Small intestine (tissue), 7 donors: ENCODE measurements around the gene MAPK10. TPM values are rescaled to one million over a fixed set of nuclear protein-coding genes. Genes with fewer than 3 reads are reported as not detected.
"Not testable (repeated sequence)": the region's sequence is repeated elsewhere in the genome, so short reads cannot be mapped to it uniquely, and the experiment has no call there.

ENCODE experiments used
- DNase-seq, 2 donors: peaks; one replicate each; pipeline versions ENCODE4 v3.0.0 to v3.0.0-alpha.2; 2013
- FAIRE-seq: peaks from 2 replicates; lab custom pipeline; 2012; peaks lifted over from hg19 to GRCh38; lab: Jason Lieb, UNC
- H3K27ac ChIP-seq, 3 donors: one replicate each; pipeline ENCODE4 v1.5.1; 2013; ENCODE audit warnings: low read length in 2 of 3, mild to moderate bottlenecking in 2 of 3, control low read depth in 1 of 3, inconsistent platforms in 1 of 3, low read depth in 1 of 3, moderate library complexity in 1 of 3
- H3K27me3 ChIP-seq, 3 donors: one replicate each; pipeline ENCODE4 v1.6.1; 2013; ENCODE audit warnings: low read length in 3 of 3, inconsistent platforms in 1 of 3; ENCODE audit not compliant: control insufficient read depth in 3 of 3, insufficient read depth in 3 of 3
- H3K36me3 ChIP-seq, 3 donors: one replicate each; pipeline ENCODE4 v1.6.1; 2013; ENCODE audit warnings: low read length in 3 of 3, inconsistent platforms in 1 of 3, low read depth in 1 of 3, mild to moderate bottlenecking in 1 of 3, moderate library complexity in 1 of 3; ENCODE audit not compliant: control insufficient read depth in 3 of 3, insufficient read depth in 2 of 3
- H3K4me1 ChIP-seq, 3 donors: one replicate each; pipeline ENCODE4 v1.6.1; 2013; ENCODE audit warnings: low read length in 2 of 3, inconsistent platforms in 1 of 3, low read depth in 1 of 3, mild to moderate bottlenecking in 1 of 3, moderate library complexity in 1 of 3; ENCODE audit not compliant: control insufficient read depth in 3 of 3, insufficient read depth in 2 of 3
- H3K4me3 ChIP-seq, 3 donors: one replicate each; pipeline ENCODE4 v1.5.1; 2013; ENCODE audit warnings: low read length in 3 of 3, control low read depth in 1 of 3, inconsistent platforms in 1 of 3, low read depth in 1 of 3, mild to moderate bottlenecking in 1 of 3, moderate library complexity in 1 of 3
- H3K9me3 ChIP-seq, 2 donors: one replicate each; pipeline ENCODE4 v1.6.1; 2013; ENCODE audit warnings: low read depth in 1 of 2, low read length in 1 of 2; ENCODE audit not compliant: control insufficient read depth in 2 of 2, insufficient read depth in 1 of 2
- whole genome bisulfite sequencing, 3 donors: extraction: QIAGEN DNeasy Blood & Tissue Kit; methylation state at CpG; one replicate each; pipeline ENCODE4 v1.1.7; 2013; 5-methylcytosine and 5-hydroxymethylcytosine counted together
- polyA plus RNA-seq, 4 donors: library from polyadenylated mRNA; stranded (reverse) in 3 of 4; unstranded in 1 of 4; fragments of 200-250 nt in 3 of 4; fragments of 120-200 nt in 1 of 4; gene quantifications; one replicate each; pipeline versions ENCODE4 v1.2.1 to v1.2.3, GENCODE V29; 2013
- donor health status: healthy with polysubstance abuse.
- donor health status: control.
- donor health status: control.
- donor health status: Bipolar disorder and iron deficiency.
- donor health status: healthy.

The MAPK10 gene
- polyA plus RNA-seq, 4 donors: 0.22 to 8.9 (median 5.0) TPM

GRCh38 chr4:86334020-86334750 lies 25.7 kb downstream of the MAPK10 start:
- no peaks in the 10 kb centered on the region for H3K27me3 ChIP-seq
- H3K4me1 ChIP-seq: no peaks in the 10 kb centered on the region
- no peak for FAIRE-seq
- H3K4me3 ChIP-seq: no peak overlapping the region
- no peak overlapping the region for H3K27ac ChIP-seq
- H3K9me3 ChIP-seq: no peaks in the 10 kb centered on the region
- WGBS, 3 donors: 41 to 54% (median 50%) methylated on average over 2 of the region's 2 CpGs
- no peak for DNase-seq
- no peaks in the 10 kb centered on the region for H3K36me3 ChIP-seq

DNA sequence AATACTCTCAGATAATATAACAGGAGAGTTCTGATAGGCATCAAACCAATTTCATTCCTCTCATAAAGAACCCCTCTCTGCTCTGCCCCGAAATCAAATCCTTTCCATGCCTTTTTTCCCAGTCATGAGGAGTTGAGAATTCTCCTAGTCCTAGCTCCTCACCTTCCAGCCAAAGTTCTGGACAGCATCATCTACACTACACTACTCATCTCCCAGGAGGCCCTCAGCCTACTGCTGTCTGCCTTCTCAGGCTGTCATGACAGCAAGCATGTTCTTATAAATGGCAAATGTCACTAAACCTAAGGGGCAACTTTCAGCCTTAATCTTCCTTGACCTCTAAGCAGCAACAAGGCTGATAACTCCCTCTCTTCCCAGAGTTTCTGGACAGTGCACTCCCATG lies 26.6 kb downstream of the MAPK10 start:
- 0 to 86% (median 4%) methylated on average over 1 of the region's 1 CpG for WGBS, 3 donors
- no peaks in the 10 kb centered on the region for H3K27me3 ChIP-seq
- DNase-seq (no peak), FAIRE-seq (no peak)
- no peaks in the 10 kb centered on the region for H3K9me3 ChIP-seq
- no peaks in the 10 kb centered on the region for H3K4me1 ChIP-seq
- H3K36me3 ChIP-seq: no peaks in the 10 kb centered on the region
- H3K27ac ChIP-seq: no peak overlapping the region
- no peak overlapping the region for H3K4me3 ChIP-seq

DNA sequence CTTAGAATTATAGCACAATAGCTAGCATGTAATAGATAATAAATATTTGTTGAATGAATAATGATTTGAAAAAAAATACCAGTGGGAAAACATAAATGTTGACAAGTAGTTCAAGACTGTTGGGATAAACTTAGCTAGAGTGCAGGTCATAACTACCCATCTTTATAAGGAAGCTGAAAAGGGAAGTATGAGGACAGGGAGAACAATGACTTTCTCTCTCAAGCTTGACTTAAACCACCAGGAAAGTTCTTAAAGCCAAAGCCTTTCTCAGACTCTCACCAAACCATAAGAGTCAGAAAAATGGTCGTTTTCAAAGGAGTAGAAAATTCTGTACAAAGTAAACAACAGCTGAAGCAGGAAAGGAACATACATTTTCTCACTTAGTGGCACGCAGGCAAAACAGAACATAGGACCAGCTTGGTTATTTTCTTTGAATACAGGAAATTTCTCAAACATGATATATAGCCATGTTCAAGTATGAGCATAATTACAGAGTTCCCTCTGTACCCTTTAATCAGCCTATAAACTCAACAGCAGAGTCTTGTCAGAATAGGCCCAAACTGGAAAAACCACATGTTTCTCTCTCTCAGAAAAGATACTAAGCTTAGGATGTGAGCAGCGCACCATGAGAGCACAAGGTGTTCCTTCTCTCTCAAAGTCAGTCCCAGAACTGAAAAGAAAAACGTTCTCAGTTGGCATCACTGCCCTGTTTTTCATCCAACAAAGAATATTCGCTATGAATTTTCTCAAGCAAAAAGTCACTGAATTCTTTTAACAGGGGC lies 28.7 kb downstream of the MAPK10 start:
- WGBS, 3 donors: 46 to 48% (median 47%) methylated on average over 5 of the region's 5 CpGs
- Histone ChIP-seq H3K36me3 (no peaks in the 10 kb centered on the region), H3K4me3 (no peak overlapping the region), H3K27me3 (no peaks in the 10 kb centered on the region), H3K27ac (no peak overlapping the region), H3K4me1 (no peaks in the 10 kb centered on the region), H3K9me3 (no peaks in the 10 kb centered on the region)
- FAIRE-seq (no peak), DNase-seq (no peak)

DNA sequence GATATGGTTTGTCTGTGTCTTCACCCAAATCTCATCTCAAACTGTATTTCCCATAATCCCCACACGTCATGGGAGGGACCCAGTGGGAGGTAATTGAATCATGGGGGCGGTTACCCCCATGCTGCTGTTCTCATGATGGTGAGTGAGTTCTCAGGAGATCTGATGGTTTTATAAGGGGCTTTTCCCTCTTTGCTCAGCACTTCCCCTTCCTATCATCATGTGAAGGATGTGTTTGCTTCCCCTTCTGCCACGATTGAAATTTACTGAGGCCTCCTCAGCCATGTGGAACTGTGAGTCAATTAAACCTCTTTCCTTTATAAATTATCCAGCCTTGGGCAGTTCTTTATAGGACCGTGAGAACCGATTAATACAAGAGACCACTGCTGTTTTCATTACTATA lies 29.4 kb downstream of the MAPK10 start:
- not testable (repeated sequence) for H3K27me3 ChIP-seq, H3K4me3 ChIP-seq, H3K36me3 ChIP-seq, H3K4me1 ChIP-seq, FAIRE-seq, H3K9me3 ChIP-seq, H3K27ac ChIP-seq, DNase-seq
- WGBS, 3 donors: 63 to 72% (median 64%) methylated on average over 5 of the region's 5 CpGs

GRCh38 chr4:86329431-86329830 lies 30.4 kb downstream of the MAPK10 start:
- H3K36me3 ChIP-seq: no peaks in the 10 kb centered on the region
- H3K9me3 ChIP-seq: no peaks in the 10 kb centered on the region
- WGBS, 3 donors: 65 to 82% (median 72%) methylated on average over 3 of the region's 3 CpGs
- FAIRE-seq: no peak
- no peak overlapping the region for H3K27ac ChIP-seq
- H3K4me3 ChIP-seq: no peak overlapping the region
- no peaks in the 10 kb centered on the region for H3K27me3 ChIP-seq
- H3K4me1 ChIP-seq: no peaks in the 10 kb centered on the region
- no peak for DNase-seq

DNA sequence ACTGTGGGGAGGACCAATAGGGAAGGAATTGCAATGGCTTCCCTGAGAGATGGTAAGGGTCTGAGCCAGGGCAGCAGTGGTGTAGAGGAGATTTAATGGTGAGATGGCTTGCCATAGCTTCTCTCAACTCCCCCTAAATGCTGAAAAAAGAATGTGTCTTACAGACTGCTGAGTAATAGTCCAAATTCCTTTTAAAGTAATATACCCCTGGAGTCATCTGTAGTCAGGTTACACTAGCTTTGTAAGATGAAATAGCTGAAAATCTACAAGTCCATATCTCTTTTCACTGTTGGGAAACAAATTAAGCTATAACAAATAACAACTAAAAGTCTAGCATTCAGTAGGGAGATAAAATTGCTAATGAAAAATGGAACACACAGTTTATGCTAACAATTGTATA lies 33.5 kb downstream of the MAPK10 start:
- H3K4me1 ChIP-seq: no peaks in the 10 kb centered on the region
- DNase-seq: no peak

DNA sequence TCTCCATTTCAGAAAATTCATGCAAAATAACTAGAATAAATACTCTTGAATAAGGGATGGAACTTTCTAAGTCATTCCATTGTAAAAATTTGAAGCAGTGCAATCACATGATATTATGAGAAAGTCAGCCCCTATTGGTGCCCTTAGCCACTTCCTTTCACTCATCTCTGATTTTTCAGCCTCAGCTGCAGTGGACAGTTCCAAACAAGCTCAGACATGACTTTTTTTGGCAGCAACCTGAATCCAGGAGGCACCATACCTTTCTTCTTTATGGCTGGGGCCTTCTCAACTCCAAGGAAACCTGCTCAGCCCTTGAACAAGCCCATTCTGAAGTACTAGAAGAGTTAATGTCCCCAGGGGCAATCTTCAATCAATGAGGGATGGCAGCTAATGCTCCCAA lies 40.5 kb downstream of the MAPK10 start:
- H3K27ac ChIP-seq: no peak overlapping the region
- H3K27me3 ChIP-seq: no peaks in the 10 kb centered on the region
- no peak overlapping the region for H3K4me3 ChIP-seq
- H3K4me1 ChIP-seq: no peaks in the 10 kb centered on the region
- H3K9me3 ChIP-seq: no peaks in the 10 kb centered on the region
- DNase-seq (no peak), FAIRE-seq (no peak)
- no peaks in the 10 kb centered on the region for H3K36me3 ChIP-seq

More for the DNA sequence above, 33.5 kb downstream of the MAPK10 start:
- Histone ChIP-seq H3K9me3 (no peaks in the 10 kb centered on the region), H3K27ac (no peak overlapping the region), H3K27me3 (no peaks in the 10 kb centered on the region), H3K4me3 (no peak overlapping the region), H3K36me3 (no peaks in the 10 kb centered on the region)
- FAIRE-seq: no peak

- no peak for DNase-seq
- H3K9me3 ChIP-seq: no peaks in the 10 kb centered on the region
- H3K27ac ChIP-seq: no peak overlapping the region
- no peaks in the 10 kb centered on the region for H3K36me3 ChIP-seq
- H3K4me1 ChIP-seq: no peaks in the 10 kb centered on the region
- FAIRE-seq: no peak
- no peaks in the 10 kb centered on the region for H3K27me3 ChIP-seq
- no peak overlapping the region for H3K4me3 ChIP-seq
Measured at GRCh38 chr4:86315579-86315978, 44.3 kb downstream of the MAPK10 start.
